NB4 (cell line): ENCODE results near the gene CARD16.
"Not testable (repeated sequence)": the region's sequence is repeated elsewhere in the genome, so short reads cannot be mapped to it uniquely, and the experiment has no call there.

ENCODE experiments used
- DNase-seq: peaks from one replicate; pipeline ENCODE4 v3.0.0; 2010; ENCODE audit warnings: low read depth
- H3K4me3 ChIP-seq: one replicate; pipeline ENCODE4 v1.5.1; 2011; ENCODE audit warnings: mild to moderate bottlenecking, low read depth, low read length, moderate library complexity
- MAX ChIP-seq: IDR thresholded peaks from 2 replicates; pipeline ENCODE4 v1.6.1; 2011; ENCODE audit warnings: low read depth, low read length
- MYC ChIP-seq: IDR thresholded peaks from 2 replicates; pipeline ENCODE4 v1.6.1; 2011; ENCODE audit warnings: low read depth, low read length
- POLR2A ChIP-seq: IDR thresholded peaks from 2 replicates; pipeline ENCODE4 v1.6.1; 2011; ENCODE audit warnings: mild to moderate bottlenecking; ENCODE audit not compliant: insufficient read length; ENCODE audit errors: extremely low read depth
- TF ChIP-seq, protein P1 (sequence below): IDR thresholded peaks from one replicate; pipeline ENCODE4 v1.5.1; 2012; ENCODE audit warnings: low read depth, low read length

The CARD16 gene

DNA sequence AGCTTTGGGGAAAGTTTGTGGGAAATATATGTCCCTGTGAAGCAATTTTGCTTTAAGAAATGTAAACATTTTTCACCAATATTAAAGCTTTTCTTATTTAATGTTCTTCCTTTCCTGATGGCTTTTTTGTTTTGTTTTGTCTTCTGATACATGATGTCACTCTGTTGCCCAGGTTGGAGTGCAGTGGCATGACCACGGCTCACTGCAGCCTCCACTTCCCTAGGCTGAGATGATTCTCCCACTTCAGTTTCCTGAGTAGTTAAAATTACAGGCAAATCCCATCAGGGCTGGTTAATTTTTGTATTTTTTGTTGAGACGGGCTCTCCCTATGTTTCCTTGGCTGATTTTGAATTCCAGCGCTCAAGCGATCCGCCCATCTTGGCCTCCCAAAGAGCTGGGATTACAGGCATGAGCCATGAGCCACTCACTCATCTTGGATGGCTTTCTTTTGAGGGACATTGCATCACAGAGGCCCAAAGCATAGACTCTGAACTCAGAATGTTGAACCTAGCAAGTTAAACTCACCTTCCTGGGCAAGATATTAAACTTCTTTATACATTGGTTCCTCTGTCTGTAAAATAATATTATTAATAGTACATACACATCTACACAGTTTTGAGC lies 651 bp upstream of the CARD16 start:
- DNase-seq, result no peak
- H3K4me3 ChIP-seq, result peak overlapping the region; percentile 62
- TF ChIP-seq POLR2A, result no peak
- no peak for TF ChIP-seq MYC
- TF ChIP-seq, protein P1, sequence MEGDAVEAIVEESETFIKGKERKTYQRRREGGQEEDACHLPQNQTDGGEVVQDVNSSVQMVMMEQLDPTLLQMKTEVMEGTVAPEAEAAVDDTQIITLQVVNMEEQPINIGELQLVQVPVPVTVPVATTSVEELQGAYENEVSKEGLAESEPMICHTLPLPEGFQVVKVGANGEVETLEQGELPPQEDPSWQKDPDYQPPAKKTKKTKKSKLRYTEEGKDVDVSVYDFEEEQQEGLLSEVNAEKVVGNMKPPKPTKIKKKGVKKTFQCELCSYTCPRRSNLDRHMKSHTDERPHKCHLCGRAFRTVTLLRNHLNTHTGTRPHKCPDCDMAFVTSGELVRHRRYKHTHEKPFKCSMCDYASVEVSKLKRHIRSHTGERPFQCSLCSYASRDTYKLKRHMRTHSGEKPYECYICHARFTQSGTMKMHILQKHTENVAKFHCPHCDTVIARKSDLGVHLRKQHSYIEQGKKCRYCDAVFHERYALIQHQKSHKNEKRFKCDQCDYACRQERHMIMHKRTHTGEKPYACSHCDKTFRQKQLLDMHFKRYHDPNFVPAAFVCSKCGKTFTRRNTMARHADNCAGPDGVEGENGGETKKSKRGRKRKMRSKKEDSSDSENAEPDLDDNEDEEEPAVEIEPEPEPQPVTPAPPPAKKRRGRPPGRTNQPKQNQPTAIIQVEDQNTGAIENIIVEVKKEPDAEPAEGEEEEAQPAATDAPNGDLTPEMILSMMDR, result no peak
- no peak for TF ChIP-seq MAX

DNA sequence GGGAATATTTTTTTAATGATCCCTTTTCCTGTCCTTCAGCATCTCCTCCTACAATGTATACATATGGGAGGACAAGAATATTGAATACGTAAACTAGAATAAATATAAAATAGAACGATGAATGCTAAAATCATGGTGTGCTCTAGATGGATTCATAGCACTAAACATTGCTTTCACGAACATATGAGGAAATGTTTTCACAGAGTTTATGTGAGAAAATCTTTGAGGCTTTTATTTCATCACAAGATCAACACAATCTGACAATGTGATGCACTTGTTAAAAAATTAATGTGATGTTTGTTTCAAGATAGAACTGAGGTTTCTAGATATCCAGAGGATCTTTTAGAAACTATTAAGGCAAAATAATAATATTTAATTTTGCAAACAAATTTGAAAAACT lies 3.0 kb downstream of the CARD16 start:
- H3K4me3 ChIP-seq, result no peak overlapping the region
- no peak for TF ChIP-seq MYC
- TF ChIP-seq, protein P1, result no peak
- no peak for TF ChIP-seq MAX
- no peak for TF ChIP-seq POLR2A
- no peak for DNase-seq

DNA sequence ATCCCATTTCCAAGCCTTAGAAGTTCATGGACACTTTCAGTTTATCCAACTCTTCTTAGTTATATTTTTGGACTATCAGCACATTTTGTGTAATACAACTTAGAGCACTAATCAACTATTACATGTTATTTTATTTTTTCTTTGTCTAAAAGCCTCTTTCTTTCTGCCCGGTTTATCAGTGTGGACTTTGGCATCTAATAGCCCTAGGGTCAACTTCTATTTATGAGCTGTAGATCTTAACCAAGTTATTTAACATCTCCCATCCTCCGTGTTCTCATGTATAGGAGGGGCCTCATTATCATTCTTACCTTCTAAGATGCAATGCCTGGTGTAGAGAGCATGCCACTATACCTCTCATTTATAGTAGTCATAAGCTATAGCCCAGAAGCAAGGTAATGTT lies 4.4 kb downstream of the CARD16 start:
- H3K4me3 ChIP-seq, result no peak overlapping the region
- TF ChIP-seq, protein P1, result no peak
- TF ChIP-seq POLR2A, result no peak
- no peak for TF ChIP-seq MYC
- TF ChIP-seq MAX, result no peak
- DNase-seq, result no peak

GRCh38 chr11:105034813-105035620 lies 10.1 kb downstream of the CARD16 start, which contains the start of gene CASP1:
CASP1 (minus strand) TSS chr11:105035144; CDS start chr11:105035113, 31 bp downstream.
- DNase-seq, result peak; percentile 83
- peak within 1 kb of the TSS; percentile 64 for H3K4me3 ChIP-seq
- TF ChIP-seq, protein P1, result no peak
- TF ChIP-seq MAX, result no peak
- TF ChIP-seq POLR2A, result no peak
- no peak for TF ChIP-seq MYC

DNA sequence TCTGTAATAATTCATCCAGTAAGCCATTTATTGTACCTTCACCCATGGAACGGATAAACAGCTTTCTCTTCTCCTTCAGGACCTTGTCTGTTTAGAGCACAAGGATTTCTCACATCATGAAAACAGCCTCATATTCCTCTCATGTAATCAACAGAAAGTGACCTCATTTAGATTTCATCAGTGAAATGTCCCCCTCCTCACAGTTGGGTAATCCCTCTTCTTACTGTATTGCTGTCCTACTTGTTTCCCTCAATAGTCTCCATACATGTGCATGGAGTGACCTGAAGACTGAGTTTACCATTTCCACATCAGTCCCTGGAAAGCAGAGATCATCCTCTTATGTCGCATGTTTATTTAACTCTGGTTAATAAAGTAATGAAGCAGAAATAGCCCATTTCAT lies 10.7 kb downstream of the CARD16 start:
- DNase-seq, result not testable (repeated sequence)
- peak overlapping the region; percentile 64 for H3K4me3 ChIP-seq

- TF ChIP-seq MAX, result no peak
- no peak for TF ChIP-seq MYC
- TF ChIP-seq, protein P1, result no peak
- TF ChIP-seq POLR2A, result no peak
- H3K4me3 ChIP-seq, result peak overlapping the region; percentile 64
- no peak for DNase-seq
Observed at GRCh38 chr11:105033781-105034180, 11.4 kb downstream of the CARD16 start.
